ENCODE results near the gene ABHD6.
"Not testable (repeated sequence)": the region's sequence is repeated elsewhere in the genome, so short reads cannot be mapped to it uniquely, and the experiment has no call there.

Gene ABHD6

DNA sequence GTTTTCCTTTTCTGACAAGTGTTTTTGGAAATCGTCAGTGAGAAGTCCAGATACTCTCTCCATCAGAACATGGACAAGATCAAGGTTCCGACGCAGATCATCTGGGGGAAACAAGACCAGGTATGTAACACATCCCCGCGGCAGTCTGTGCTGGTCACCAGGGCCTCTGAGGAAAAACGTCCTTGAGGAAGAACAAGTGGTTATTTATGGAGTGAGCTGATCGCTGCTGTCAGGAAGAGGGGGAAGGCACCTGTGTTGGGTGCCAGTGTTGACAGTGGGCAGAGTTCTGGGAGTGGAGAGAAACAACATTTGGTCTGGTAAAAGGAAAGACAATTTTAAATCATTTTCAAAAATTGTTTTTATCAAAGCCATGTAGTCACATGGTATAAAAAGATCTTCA lies 47.7 kb downstream of the ABHD6 start:
- no peak for DNase-seq (ENCODE audit: low read depth)
- H3K4me3 ChIP-seq (ENCODE audit: low read depth, low read length), result no peak overlapping the region
- TF ChIP-seq MYC (IDR thresholded peaks at IDR 0.05; ENCODE audit: low read depth, low read length) (no peak), POLR2A (IDR thresholded peaks at IDR 0.05; ENCODE audit: extremely low read depth, insufficient read length) (no peak)
- TF ChIP-seq, protein P1, sequence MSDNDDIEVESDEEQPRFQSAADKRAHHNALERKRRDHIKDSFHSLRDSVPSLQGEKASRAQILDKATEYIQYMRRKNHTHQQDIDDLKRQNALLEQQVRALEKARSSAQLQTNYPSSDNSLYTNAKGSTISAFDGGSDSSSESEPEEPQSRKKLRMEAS (IDR thresholded peaks at IDR 0.05; ENCODE audit: low read depth, low read length), result no peak
- TF ChIP-seq, protein P2, sequence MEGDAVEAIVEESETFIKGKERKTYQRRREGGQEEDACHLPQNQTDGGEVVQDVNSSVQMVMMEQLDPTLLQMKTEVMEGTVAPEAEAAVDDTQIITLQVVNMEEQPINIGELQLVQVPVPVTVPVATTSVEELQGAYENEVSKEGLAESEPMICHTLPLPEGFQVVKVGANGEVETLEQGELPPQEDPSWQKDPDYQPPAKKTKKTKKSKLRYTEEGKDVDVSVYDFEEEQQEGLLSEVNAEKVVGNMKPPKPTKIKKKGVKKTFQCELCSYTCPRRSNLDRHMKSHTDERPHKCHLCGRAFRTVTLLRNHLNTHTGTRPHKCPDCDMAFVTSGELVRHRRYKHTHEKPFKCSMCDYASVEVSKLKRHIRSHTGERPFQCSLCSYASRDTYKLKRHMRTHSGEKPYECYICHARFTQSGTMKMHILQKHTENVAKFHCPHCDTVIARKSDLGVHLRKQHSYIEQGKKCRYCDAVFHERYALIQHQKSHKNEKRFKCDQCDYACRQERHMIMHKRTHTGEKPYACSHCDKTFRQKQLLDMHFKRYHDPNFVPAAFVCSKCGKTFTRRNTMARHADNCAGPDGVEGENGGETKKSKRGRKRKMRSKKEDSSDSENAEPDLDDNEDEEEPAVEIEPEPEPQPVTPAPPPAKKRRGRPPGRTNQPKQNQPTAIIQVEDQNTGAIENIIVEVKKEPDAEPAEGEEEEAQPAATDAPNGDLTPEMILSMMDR (IDR thresholded peaks at IDR 0.05; ENCODE audit: low read depth, low read length), result no peak

DNA sequence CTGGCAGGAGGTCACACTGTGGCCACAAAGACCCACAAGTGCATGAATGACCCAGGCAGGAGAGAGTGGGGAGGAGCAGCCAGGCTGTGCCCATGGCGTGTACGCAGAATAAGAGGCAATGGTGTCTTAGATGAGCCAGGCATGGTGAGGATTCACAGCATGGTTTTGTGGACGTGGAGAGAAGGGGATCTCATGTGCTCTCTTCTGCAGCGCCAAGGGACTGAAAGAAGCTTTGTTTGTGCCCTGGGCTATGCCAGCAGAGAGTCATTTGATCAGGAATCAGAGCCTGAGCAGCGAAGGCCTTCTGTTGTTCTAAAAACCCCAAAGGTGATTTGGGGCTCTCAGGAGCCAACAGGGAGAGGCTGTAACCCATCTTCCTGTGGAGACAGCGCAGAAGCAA lies 49.8 kb downstream of the ABHD6 start:
- TF ChIP-seq, protein P1 (IDR thresholded peaks at IDR 0.05; ENCODE audit: low read depth, low read length), result no peak
- TF ChIP-seq MYC (IDR thresholded peaks at IDR 0.05; ENCODE audit: low read depth, low read length), result no peak
- TF ChIP-seq POLR2A (IDR thresholded peaks at IDR 0.05; ENCODE audit: extremely low read depth, insufficient read length), result no peak
- TF ChIP-seq, protein P2 (IDR thresholded peaks at IDR 0.05; ENCODE audit: low read depth, low read length), result no peak
- no peak overlapping the region for H3K4me3 ChIP-seq (ENCODE audit: low read depth, low read length)
- DNase-seq (ENCODE audit: low read depth), result no peak

DNA sequence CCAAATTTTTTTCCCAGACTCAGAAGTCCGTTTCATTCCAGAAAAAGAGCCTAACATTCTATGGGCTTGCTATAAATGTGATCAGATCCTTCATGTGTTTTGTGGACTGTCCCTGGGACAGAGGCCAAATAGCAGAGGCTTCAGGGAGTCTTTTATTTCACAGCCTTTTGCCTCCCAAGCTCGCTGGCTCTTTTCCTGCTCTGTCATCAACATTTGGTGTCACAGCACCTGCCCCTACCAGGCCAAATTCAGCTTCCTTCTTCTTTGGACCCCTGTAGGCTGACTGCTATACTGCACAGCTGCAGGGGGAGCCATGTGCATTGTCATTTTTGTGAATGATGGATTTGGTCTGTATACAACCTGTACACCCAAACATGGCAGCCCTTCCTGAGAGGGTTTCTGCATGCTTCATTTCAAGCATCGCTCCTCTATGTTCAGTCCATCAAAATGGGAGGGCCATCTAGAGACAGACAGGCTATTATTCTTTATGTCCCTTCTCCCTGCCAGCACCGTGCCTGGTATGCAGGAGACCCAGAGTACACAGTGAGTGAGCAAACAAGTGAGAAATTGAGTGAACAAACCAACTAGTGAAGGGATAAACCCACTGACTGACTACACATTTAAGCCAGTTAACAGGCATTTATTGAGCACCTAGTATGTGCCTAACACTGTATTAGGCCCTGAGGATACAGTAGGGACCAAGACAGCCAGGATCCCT lies 50.6 kb downstream of the ABHD6 start:
- TF ChIP-seq, protein P2 (IDR thresholded peaks at IDR 0.05; ENCODE audit: low read depth, low read length), result peak; percentile 18
- TF ChIP-seq, protein P1 (IDR thresholded peaks at IDR 0.05; ENCODE audit: low read depth, low read length), result no peak
- TF ChIP-seq MYC (IDR thresholded peaks at IDR 0.05; ENCODE audit: low read depth, low read length), result no peak
- DNase-seq (ENCODE audit: low read depth), result peak; percentile 23
- H3K4me3 ChIP-seq (ENCODE audit: low read depth, low read length), result no peak overlapping the region

DNA sequence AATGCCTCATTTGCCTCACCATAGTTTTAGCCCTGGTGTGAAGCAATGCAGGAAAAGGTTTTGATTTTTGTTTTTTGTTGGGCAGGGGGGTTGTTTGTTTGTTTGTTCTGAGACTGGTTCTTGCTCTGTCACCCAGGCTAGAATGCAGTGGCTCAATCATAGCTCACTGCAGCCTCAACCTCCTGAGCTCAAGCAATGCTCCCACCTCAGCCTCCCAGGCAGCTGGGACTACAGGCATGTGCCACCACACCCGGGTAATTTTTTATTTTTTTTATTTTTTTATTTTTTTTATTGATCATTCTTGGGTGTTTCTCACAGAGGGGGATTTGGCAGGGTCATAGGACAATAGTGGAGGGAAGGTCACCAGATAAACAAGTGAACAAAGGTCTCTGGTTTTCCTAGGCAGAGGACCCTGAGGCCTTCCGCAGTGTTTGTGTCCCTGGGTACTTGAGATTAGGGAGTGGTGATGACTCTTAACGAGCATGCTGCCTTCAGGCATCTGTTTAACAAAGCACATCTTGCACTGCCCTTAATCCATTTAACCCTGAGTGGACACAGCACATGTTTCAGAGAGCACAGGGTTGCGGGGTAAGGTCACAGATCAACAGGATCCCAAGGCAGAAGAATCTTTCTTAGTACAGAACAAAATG lies 51.5 kb downstream of the ABHD6 start:
- not testable (repeated sequence) for DNase-seq (ENCODE audit: low read depth); H3K4me3 ChIP-seq (ENCODE audit: low read depth, low read length)

DNA sequence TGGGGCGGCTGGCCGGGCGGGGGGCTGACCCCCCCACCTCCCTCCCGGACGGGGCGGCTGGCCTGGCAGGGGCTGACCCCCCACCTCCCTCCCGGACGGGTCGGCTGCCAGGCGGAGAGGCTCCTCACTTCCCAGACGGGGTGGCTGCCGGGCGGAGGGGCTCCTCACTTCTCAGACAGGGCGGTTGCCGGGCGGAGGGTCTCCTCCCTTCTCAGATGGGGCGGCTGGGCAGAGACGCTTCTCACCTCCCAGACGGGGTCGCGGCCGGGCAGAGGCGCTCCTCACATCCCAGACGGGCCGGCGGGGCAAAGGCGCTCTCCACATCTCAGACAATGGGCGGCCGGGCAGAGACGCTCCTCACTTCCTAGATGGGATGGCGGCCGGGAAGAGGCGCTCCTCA lies 52.9 kb downstream of the ABHD6 start:
- H3K4me3 ChIP-seq (ENCODE audit: low read depth, low read length); DNase-seq (ENCODE audit: low read depth): not testable (repeated sequence)

DNA sequence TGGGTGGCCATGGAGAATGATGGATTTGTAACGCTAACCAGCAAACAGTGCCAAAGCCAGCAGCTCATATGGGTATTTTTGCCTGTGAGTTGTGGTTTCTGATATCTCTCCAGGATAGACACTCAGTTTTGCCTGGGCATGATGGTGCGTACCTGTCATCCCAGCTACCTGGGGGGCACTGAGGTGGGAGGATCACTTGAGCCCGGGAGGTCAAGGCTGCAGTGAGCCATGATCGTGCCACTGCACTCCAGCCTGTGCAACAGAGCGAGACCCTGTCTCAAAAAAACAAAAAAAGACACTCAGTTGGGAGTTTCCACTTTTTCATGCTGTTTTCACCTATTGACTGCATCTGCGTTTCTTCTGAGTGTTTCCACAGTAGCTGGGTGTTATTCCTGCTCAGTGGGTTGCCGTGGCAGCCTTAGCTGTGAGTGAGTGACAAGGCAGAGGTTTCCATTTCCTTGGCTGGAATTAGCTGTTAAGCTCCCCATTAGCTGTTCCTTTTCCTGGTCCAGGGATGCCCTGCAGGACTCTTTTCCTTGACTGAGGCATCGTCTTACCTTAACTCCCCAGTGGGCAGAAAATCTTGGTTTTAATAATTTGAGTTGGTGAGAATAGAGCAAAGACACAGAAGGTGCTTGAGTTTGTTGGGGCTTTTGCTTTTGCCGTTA lies 54.2 kb downstream of the ABHD6 start:
- DNase-seq (ENCODE audit: low read depth), result no peak

More for the DNA sequence above, 54.2 kb downstream of the ABHD6 start:
- no peak overlapping the region for H3K4me3 ChIP-seq (ENCODE audit: low read depth, low read length)
- TF ChIP-seq, protein P1 (IDR thresholded peaks at IDR 0.05; ENCODE audit: low read depth, low read length), result no peak
- TF ChIP-seq, protein P2 (IDR thresholded peaks at IDR 0.05; ENCODE audit: low read depth, low read length), result no peak
- TF ChIP-seq MYC (IDR thresholded peaks at IDR 0.05; ENCODE audit: low read depth, low read length) (no peak), POLR2A (IDR thresholded peaks at IDR 0.05; ENCODE audit: extremely low read depth, insufficient read length) (no peak)
